HCT116 (cell line): ENCODE data around the gene SLC22A4. TPM values are rescaled to one million over a fixed set of nuclear protein-coding genes. Genes with fewer than 3 reads are reported as not detected.

Experiments
- ATAC-seq: fragments of 200-7000 bp; cut with Tn5 transposase; 2 replicates; pipeline ENCODE4 v1.9.1; 2020; ENCODE audit warnings: mild to moderate bottlenecking, moderate library complexity
- BruUV-seq: library from RNA; stranded (reverse); fragments of 400-500 nt; replicated peaks from 2 replicates; lab custom pipeline; 2021; lab: Mats Ljungman, UMichigan
- CTCF ChIA-PET: fragments of 300-600 bp; sonication (Branson Sonifier 250); formaldehyde crosslinking; loops from one replicate; lab custom pipeline; 2021; ENCODE audit warnings: antibody characterized with exemption; lab: Charles Lee
- POLR2A ChIA-PET: fragments of 300-600, 350-600 bp; sonication (Branson Sonifier 250); formaldehyde crosslinking; loops from one replicate; lab custom pipeline; 2021; ENCODE audit warnings: antibody characterized with exemption; lab: Charles Lee
- RAD21 ChIA-PET, 2 experiments: fragments of 300-600 bp; sonication (Branson Sonifier 250); formaldehyde crosslinking; loops; one replicate each; lab custom pipeline; 2023; ENCODE audit warnings: low total read pairs in 2 of 2; ENCODE audit not compliant: uncharacterized antibody in 2 of 2, unreplicated experiment in 2 of 2, low non-redundant PET in 1 of 2; lab: Charles Lee
- DNase-seq: peaks from one replicate; pipeline ENCODE4 v3.0.0-alpha.2; 2010; ENCODE audit warnings: low read depth, low spot score
- H2AFZ ChIP-seq: fragments of 200-600 bp; shearing (Covaris generic), sonication (generic); 2 replicates; pipeline ENCODE4 v1.6.1; 2017; ENCODE audit warnings: low read depth, mixed run types, mixed read lengths, antibody characterized with exemption, low read length; ENCODE audit not compliant: poor library complexity, severe bottlenecking
- H3K27ac ChIP-seq: 2 replicates; pipeline ENCODE4 v1.5.1; 2012; ENCODE audit warnings: low read depth, low read length
- H3K27me3 ChIP-seq: fragments of 200-600 bp; sonication (generic); 2 replicates; pipeline ENCODE4 v1.6.1; 2016; ENCODE audit warnings: mixed run types, low read length, mixed read lengths; ENCODE audit not compliant: insufficient read depth
- H3K36me3 ChIP-seq, 2 experiments: fragments of 200-500 bp in 1 of 2; fragments of 200-600 bp in 1 of 2; sonication (Bioruptor generic) in 1 of 2; sonication (generic) in 1 of 2; 2 replicates each; pipeline versions ENCODE4 v1.5.1 to v1.6.1; 2014 to 2016; ENCODE audit warnings: low read length in 2 of 2, inconsistent platforms in 1 of 2, mixed read lengths in 1 of 2, mixed run types in 1 of 2; ENCODE audit not compliant: insufficient read depth in 2 of 2, control insufficient read depth in 1 of 2
- H3K4me1 ChIP-seq, 2 experiments: fragments of 200-600 bp in 1 of 2; sonication (generic) in 1 of 2; 2 replicates each; pipeline versions ENCODE4 v1.5.1 to v1.6.1; 2012 to 2017; ENCODE audit warnings: low read length in 2 of 2, inconsistent platforms in 1 of 2, mild to moderate bottlenecking in 1 of 2, mixed read lengths in 1 of 2, mixed run types in 1 of 2, moderate library complexity in 1 of 2; ENCODE audit not compliant: insufficient read depth in 2 of 2, control insufficient read depth in 1 of 2
- H3K4me2 ChIP-seq: fragments of 200-600 bp; sonication (generic); 2 replicates; pipeline ENCODE4 v1.6.1; 2017; ENCODE audit warnings: mixed run types, low read length, mixed read lengths
- H3K4me3 ChIP-seq, 2 experiments: fragments of 200-600 bp in 1 of 2; sonication (generic) in 1 of 2; replicated peaks in 1 of 2; 2 replicates each; pipeline ENCODE4 v1.5.1; 2011 to 2016; ENCODE audit warnings: low read length in 2 of 2, control low read depth in 1 of 2, low read depth in 1 of 2, mild to moderate bottlenecking in 1 of 2, mixed read lengths in 1 of 2, mixed run types in 1 of 2
- H3K79me2 ChIP-seq: fragments of 200-600 bp; sonication (generic); 2 replicates; pipeline ENCODE4 v1.6.1; 2017; ENCODE audit warnings: mild to moderate bottlenecking, mixed run types, low read length, moderate library complexity, mixed read lengths; ENCODE audit not compliant: insufficient read depth
- H3K9ac ChIP-seq: fragments of 200-600 bp; sonication (generic); 2 replicates; pipeline ENCODE4 v1.6.1; 2016; ENCODE audit warnings: low read length, mixed read lengths
- H3K9me2 ChIP-seq: fragments of 200-600 bp; sonication (generic), shearing (Covaris generic); 2 replicates; pipeline ENCODE4 v1.6.1; 2017; ENCODE audit warnings: mixed run types, mild to moderate bottlenecking, moderate library complexity; ENCODE audit not compliant: insufficient read depth
- H3K9me3 ChIP-seq, 2 experiments: fragments of 200-500 bp in 1 of 2; fragments of 200-600 bp in 1 of 2; sonication (Bioruptor generic) in 1 of 2; sonication (generic) in 1 of 2; 2 replicates each; pipeline ENCODE4 v1.6.1; 2014 to 2017; ENCODE audit warnings: low read length in 2 of 2, mixed read lengths in 2 of 2, inconsistent platforms in 1 of 2, low read depth in 1 of 2, mild to moderate bottlenecking in 1 of 2, mixed run types in 1 of 2, moderate library complexity in 1 of 2; ENCODE audit not compliant: control insufficient read depth in 1 of 2, insufficient read depth in 1 of 2
- H4K20me1 ChIP-seq: fragments of 200-600 bp; sonication (generic), shearing (Covaris generic); 2 replicates; pipeline ENCODE4 v1.6.1; 2017; ENCODE audit warnings: mixed run types, mild to moderate bottlenecking, moderate library complexity; ENCODE audit not compliant: insufficient read depth
- CEBPB ChIP-seq: IDR thresholded peaks from 2 replicates; pipeline ENCODE4 v1.6.1; 2012; ENCODE audit warnings: low read depth
- SIN3A ChIP-seq: IDR thresholded peaks from 2 replicates; pipeline ENCODE4 v1.6.1; 2012; ENCODE audit warnings: low read depth
- YY1 ChIP-seq: IDR thresholded peaks from 2 replicates; pipeline ENCODE4 v1.6.1; 2011; ENCODE audit warnings: low read length, low read depth, moderate library complexity, mild to moderate bottlenecking; ENCODE audit not compliant: insufficient replicate concordance; ENCODE audit errors: extremely low read depth
- ZFX ChIP-seq: fragments of 450-650 bp; IDR thresholded peaks from 2 replicates; pipeline ENCODE4 v1.6.1; 2017
- ZNF274 ChIP-seq: fragments of 200-500 bp; sonication (Bioruptor generic); IDR thresholded peaks from 2 replicates; pipeline ENCODE4 v1.6.1; 2014; ENCODE audit warnings: mild to moderate bottlenecking, low read depth, low read length, inconsistent platforms
- intact Hi-C: fragments of 100-400 bp; cut with micrococcal nuclease; formaldehyde crosslinking; loops from 2 replicates; pipeline ENCODE4 v1.10.0; 2022
- total RNA-seq: library from RNA; stranded (reverse); gene quantifications from one replicate; pipeline ENCODE4 v1.2.1, GENCODE V29; 2021; ENCODE audit not compliant: unreplicated experiment
- TF ChIP-seq, protein P1 (sequence below): IDR thresholded peaks from 2 replicates; pipeline ENCODE4 v1.6.1; 2011; ENCODE audit warnings: mild to moderate bottlenecking, low read length, moderate library complexity; ENCODE audit not compliant: insufficient replicate concordance; ENCODE audit errors: extremely low read depth

The SLC22A4 gene
- total RNA-seq, 1 experiment from 2014 or later: 0.59 TPM

DNA sequence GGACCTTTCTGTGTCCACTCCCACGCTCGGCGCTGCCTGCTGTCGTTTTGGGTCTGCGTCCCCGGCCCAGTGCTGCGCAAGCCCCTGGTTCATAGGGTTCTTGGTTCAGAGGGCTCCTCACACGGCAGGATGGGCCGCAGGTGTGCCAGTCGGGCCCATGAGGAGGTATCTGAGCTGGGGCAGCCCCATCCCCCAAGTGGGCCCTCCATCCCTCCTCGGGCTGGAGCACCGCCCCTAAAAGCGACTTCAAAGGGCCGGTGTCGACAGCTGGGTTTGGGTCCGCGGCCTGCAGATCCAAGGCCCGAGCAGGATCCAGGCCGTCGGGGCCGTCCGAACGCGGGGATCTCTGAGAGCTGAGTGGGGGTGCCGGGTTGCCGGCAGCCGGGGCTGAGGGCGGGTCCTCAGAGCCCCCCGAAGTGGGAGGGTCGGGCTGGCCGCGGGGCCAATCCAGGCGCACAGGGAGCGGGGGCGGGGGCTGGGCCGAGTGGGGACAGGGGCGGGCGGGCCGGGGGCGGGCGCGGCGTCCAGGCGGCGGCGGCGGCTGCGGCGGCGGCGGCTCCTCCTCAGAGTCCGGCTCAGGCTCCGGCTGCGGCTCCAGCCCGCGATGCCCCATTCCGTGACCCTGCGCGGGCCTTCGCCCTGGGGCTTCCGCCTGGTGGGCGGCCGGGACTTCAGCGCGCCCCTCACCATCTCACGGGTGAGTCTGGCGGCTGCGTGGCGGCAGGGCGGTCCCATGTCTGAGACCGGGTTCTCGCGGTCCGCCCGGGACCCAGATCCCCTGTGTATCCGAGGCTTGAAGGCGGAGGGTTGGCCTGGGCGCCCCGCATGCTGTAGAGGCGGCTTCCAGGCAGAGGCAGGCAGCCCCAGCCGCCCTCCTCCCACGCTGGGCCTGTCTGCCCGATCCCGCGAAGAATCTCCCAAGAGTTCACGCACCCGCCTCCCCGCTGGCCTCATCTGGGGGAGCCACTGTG lies 36.8 kb upstream of the SLC22A4 start, which contains the start of gene PDLIM4:
Gene PDLIM4, plus strand, starts transcription at position 566 of the 971 bp plus-strand sequence. Its CDS starts 39 bp downstream, at position 605.
- intact Hi-C loops: no loop called here
- ChIA-PET POLR2A (no interaction called here), RAD21 (no interaction called here), CTCF (no interaction called here)
- Histone ChIP-seq H3K9me3 (no peaks in the 10 kb centered on the region), H3K27ac (no peak within 1 kb of the TSS), H3K36me3 (no peaks in the 10 kb centered on the region), H3K4me3 (no peak within 1 kb of the TSS), H3K4me1 (peaks cover 23 to 54% of the 10 kb centered on the region in 2 experiments), H3K9ac (no peak within 1 kb of the TSS), H4K20me1 (no peaks in the 10 kb centered on the region), H2AFZ (no peak within 1 kb of the TSS), H3K9me2 (no peaks in the 10 kb centered on the region), H3K79me2 (no peaks in the 10 kb centered on the region), H3K4me2 (no peak within 1 kb of the TSS), H3K27me3 (no peaks in the 10 kb centered on the region)
- no peak for TF ChIP-seq ZFX
- no peak for TF ChIP-seq SIN3A
- TF ChIP-seq YY1: no peak
- TF ChIP-seq ZNF274: no peak
- TF ChIP-seq, protein P1, sequence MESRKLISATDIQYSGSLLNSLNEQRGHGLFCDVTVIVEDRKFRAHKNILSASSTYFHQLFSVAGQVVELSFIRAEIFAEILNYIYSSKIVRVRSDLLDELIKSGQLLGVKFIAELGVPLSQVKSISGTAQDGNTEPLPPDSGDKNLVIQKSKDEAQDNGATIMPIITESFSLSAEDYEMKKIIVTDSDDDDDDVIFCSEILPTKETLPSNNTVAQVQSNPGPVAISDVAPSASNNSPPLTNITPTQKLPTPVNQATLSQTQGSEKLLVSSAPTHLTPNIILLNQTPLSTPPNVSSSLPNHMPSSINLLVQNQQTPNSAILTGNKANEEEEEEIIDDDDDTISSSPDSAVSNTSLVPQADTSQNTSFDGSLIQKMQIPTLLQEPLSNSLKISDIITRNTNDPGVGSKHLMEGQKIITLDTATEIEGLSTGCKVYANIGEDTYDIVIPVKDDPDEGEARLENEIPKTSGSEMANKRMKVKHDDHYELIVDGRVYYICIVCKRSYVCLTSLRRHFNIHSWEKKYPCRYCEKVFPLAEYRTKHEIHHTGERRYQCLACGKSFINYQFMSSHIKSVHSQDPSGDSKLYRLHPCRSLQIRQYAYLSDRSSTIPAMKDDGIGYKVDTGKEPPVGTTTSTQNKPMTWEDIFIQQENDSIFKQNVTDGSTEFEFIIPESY: no peak
- TF ChIP-seq CEBPB: no peak
- ATAC-seq: no peak
- no peak for DNase-seq
- no TSS peak for BruUV-seq
